Neural progenitor cell (in vitro differentiated cells): Measurements from ENCODE around the gene MCCC2. TPM values are rescaled to one million over a fixed set of nuclear protein-coding genes. Genes with fewer than 3 reads are reported as not detected.

Experiments used
- DNase-seq: peaks from one replicate; pipeline ENCODE4 v3.0.0-alpha.2; 2016; ENCODE audit warnings: low spot score
- H2AFZ ChIP-seq: fragments of 200-600 bp; sonication (generic); replicated peaks from 2 replicates; pipeline ENCODE4 v1.6.1; 2016; ENCODE audit warnings: antibody characterized with exemption
- H3F3A ChIP-seq: fragments of 200-600 bp; sonication (generic); 2 replicates; pipeline ENCODE4 v1.6.1; 2016; ENCODE audit warnings: antibody characterized with exemption, low read depth
- H3K27ac ChIP-seq: fragments of 200-600 bp; sonication (generic); 2 replicates; pipeline ENCODE4 v1.5.1; 2016; ENCODE audit warnings: mild to moderate bottlenecking
- H3K27me3 ChIP-seq: fragments of 200-600 bp; sonication (generic); 2 replicates; pipeline ENCODE4 v1.6.1; 2016; ENCODE audit warnings: mild to moderate bottlenecking, moderate library complexity
- H3K36me3 ChIP-seq: fragments of 200-600 bp; sonication (generic); 2 replicates; pipeline ENCODE4 v1.5.1; 2016
- H3K4me1 ChIP-seq: fragments of 200-600 bp; sonication (generic); 2 replicates; pipeline ENCODE4 v1.6.1; 2016; ENCODE audit warnings: mixed run types
- H3K4me2 ChIP-seq: fragments of 200-600 bp; sonication (generic); 2 replicates; pipeline ENCODE4 v1.6.1; 2016
- H3K4me3 ChIP-seq: fragments of 200-600 bp; sonication (generic); 2 replicates; pipeline ENCODE4 v1.5.1; 2016
- H3K79me2 ChIP-seq: fragments of 200-600 bp; sonication (generic); 2 replicates; pipeline ENCODE4 v1.6.1; 2016; ENCODE audit warnings: low read depth
- H3K9ac ChIP-seq: fragments of 200-600 bp; sonication (generic); 2 replicates; pipeline ENCODE4 v1.6.1; 2016
- H3K9me3 ChIP-seq: fragments of 200-600 bp; sonication (generic); 2 replicates; pipeline ENCODE4 v1.5.1; 2016; ENCODE audit warnings: low read depth
- H4K20me1 ChIP-seq: fragments of 200-600 bp; sonication (generic); 2 replicates; pipeline ENCODE4 v1.6.1; 2016; ENCODE audit warnings: low read depth
- H3K27ac Mint-ChIP-seq: 3 replicates; pipeline ENCODE4 v1.8.0; 2021; ENCODE audit warnings: mixed read lengths
- H3K27me3 Mint-ChIP-seq: 2 replicates; pipeline ENCODE4 v1.8.0; 2022; ENCODE audit warnings: low read depth, mild to moderate bottlenecking, inconsistent platforms, moderate library complexity, mixed read lengths; ENCODE audit not compliant: insufficient read depth
- H3K36me3 Mint-ChIP-seq: 3 replicates; pipeline ENCODE4 v1.8.0; 2021; ENCODE audit warnings: mixed read lengths
- H3K4me1 Mint-ChIP-seq: 3 replicates; pipeline ENCODE4 v1.8.0; 2021; ENCODE audit warnings: mixed read lengths
- H3K4me3 Mint-ChIP-seq: 3 replicates; pipeline ENCODE4 v1.8.0; 2021; ENCODE audit warnings: mild to moderate bottlenecking, moderate library complexity, mixed read lengths
- H3K9me3 Mint-ChIP-seq: 3 replicates; pipeline ENCODE4 v1.8.0; 2020; ENCODE audit warnings: mixed read lengths
- EZH2 ChIP-seq: fragments of 200-600 bp; sonication (generic); IDR thresholded peaks from 2 replicates; pipeline ENCODE4 v1.6.1; 2017; ENCODE audit warnings: antibody characterized with exemption, mild to moderate bottlenecking, moderate library complexity
- EZH2phosphoT487 ChIP-seq: fragments of 200-600 bp; sonication (generic); IDR thresholded peaks from 2 replicates; pipeline ENCODE4 v1.6.1; 2017; ENCODE audit warnings: antibody characterized with exemption
- total RNA-seq: library from RNA; depleted of rRNA; stranded (reverse); fragments of >200 nt; gene quantifications from 2 replicates; pipeline ENCODE4 v1.2.3, GENCODE V29; 2015; ENCODE audit warnings: low replicate concordance
- TF ChIP-seq, protein P1 (sequence below): fragments of 200-600 bp; sonication (generic); IDR thresholded peaks from 2 replicates; pipeline ENCODE4 v1.5.1; 2017; ENCODE audit warnings: antibody characterized with exemption, mild to moderate bottlenecking

The MCCC2 gene
- total RNA-seq, 1 donor from 2014 or later, result 19.8 TPM

DNA sequence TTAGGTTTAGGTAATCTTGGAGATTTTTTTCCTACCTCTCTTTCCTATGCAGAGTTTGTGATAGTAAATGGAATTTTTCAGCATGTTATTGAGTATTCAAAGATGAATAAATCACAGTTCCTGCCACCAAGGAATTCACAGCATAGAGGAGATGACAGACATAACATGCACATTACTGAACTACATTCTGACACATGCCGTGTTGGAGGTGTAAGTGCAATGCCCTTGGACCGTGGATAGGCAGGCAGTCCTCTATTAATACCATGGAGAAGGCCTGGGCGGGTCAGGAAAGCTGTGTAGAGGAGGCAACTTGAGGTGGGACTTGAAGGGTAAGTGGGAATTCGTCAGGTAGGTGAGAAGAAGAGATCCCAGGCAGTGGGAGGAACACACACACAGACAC, 43.9 kb downstream of the MCCC2 start:
- Histone ChIP-seq H3K27ac (no peak overlapping the region), H3K36me3 (no peaks in the 10 kb centered on the region), H2AFZ (no peak overlapping the region), H3K4me1 (peaks cover 10% of the 10 kb centered on the region), H3K27me3 (no peaks in the 10 kb centered on the region), H3K9me3 (no peaks in the 10 kb centered on the region), H3K4me2 (no peak overlapping the region), H3K9ac (no peak overlapping the region), H3K79me2 (no peaks in the 10 kb centered on the region), H3F3A (no peaks in the 10 kb centered on the region), H3K4me3 (no peak overlapping the region), H4K20me1 (no peaks in the 10 kb centered on the region)
- no peak overlapping the region for H3K4me3 Mint-ChIP-seq
- no peaks in the 10 kb centered on the region for H3K9me3 Mint-ChIP-seq
- peaks cover 25% of the 10 kb centered on the region for H3K36me3 Mint-ChIP-seq
- peaks cover 3% of the 10 kb centered on the region for H3K27me3 Mint-ChIP-seq
- no peak for DNase-seq
- peaks cover 10% of the 10 kb centered on the region for H3K4me1 Mint-ChIP-seq
- TF ChIP-seq EZH2, result no peak
- no peak overlapping the region for H3K27ac Mint-ChIP-seq

DNA sequence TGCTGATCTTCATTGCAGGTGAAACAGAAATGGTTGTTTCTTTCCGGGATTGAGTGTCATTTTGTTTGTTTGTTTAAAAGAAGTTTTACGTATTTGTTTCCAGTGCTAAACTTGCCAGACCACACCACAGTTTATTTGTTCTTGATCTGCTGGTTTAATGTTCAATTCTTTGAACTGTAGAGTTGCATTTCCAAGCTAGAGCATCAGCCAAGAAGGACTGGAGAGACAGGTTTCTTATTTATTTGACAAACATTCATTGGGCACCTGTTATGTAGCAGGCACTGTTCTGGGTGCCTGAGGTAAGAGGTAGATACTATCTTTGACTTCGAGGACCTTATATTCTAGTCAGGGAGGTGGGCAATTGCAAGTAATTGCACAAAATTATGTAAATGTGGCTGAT, 45.0 kb downstream of the MCCC2 start:
- Histone ChIP-seq H3K9ac (no peak overlapping the region), H3K4me1 (peaks cover 10% of the 10 kb centered on the region), H3K4me3 (no peak overlapping the region)

DNA sequence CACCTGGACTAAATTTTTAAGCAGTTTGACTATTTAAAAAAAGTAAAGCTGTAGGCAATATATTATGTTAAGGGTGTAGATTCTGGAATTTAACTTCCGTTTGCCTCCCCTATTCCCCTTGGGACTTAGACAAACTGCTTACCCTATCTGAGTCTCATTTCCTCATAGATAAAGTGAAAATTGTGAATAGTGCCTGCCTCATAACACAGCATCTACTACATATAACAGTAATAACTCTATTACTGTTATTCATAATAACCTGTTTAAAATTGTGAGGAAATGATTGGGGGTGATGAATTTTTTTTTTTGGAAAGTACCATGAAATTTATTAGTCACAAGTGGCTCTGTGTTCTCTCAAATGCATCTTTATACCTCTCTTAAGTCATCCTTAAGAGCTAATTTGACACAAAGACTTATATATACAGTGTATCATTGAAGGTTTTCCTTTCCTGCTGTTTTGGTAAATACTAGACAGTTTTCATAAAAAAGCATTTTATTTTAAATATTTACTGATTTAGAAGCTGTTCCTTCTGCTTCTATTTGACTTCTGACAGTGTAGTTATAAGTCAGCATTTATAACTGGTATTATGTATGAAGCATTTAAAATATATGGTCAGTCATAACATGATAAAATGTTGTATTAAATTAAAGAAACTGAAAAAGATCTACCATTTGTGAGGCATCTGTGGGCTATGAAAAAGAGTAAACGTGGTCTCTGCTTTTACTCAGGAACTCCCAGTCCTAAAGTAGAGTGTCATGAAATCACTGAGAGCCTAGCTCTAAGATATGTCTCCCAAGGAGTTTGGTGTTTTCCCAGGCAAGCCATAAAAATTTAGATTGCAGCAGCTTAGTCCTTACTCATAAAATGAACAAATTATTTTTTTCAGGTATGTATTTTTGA, 46.4 kb downstream of the MCCC2 start:
- Histone ChIP-seq H3K4me3 (no peak overlapping the region), H3K79me2 (no peaks in the 10 kb centered on the region), H3K4me1 (peaks cover 10% of the 10 kb centered on the region), H3K4me2 (no peak overlapping the region), H3K27ac (no peak overlapping the region), H3K9ac (no peak overlapping the region), H3K9me3 (no peaks in the 10 kb centered on the region), H3F3A (no peaks in the 10 kb centered on the region), H3K27me3 (no peaks in the 10 kb centered on the region), H4K20me1 (no peaks in the 10 kb centered on the region), H3K36me3 (no peaks in the 10 kb centered on the region), H2AFZ (no peak overlapping the region)
- Mint-ChIP-seq H3K4me3 (no peak overlapping the region), H3K36me3 (peaks cover 31% of the 10 kb centered on the region), H3K27ac (no peak overlapping the region), H3K27me3 (peaks cover 3% of the 10 kb centered on the region), H3K9me3 (peaks cover 2% of the 10 kb centered on the region), H3K4me1 (peaks cover 10% of the 10 kb centered on the region)
- DNase-seq, result no peak
- no peak for TF ChIP-seq EZH2phosphoT487
- TF ChIP-seq EZH2, result no peak
- TF ChIP-seq, protein P1, sequence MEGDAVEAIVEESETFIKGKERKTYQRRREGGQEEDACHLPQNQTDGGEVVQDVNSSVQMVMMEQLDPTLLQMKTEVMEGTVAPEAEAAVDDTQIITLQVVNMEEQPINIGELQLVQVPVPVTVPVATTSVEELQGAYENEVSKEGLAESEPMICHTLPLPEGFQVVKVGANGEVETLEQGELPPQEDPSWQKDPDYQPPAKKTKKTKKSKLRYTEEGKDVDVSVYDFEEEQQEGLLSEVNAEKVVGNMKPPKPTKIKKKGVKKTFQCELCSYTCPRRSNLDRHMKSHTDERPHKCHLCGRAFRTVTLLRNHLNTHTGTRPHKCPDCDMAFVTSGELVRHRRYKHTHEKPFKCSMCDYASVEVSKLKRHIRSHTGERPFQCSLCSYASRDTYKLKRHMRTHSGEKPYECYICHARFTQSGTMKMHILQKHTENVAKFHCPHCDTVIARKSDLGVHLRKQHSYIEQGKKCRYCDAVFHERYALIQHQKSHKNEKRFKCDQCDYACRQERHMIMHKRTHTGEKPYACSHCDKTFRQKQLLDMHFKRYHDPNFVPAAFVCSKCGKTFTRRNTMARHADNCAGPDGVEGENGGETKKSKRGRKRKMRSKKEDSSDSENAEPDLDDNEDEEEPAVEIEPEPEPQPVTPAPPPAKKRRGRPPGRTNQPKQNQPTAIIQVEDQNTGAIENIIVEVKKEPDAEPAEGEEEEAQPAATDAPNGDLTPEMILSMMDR, result no peak

More for the DNA sequence above, 45.0 kb downstream of the MCCC2 start:
- Mint-ChIP-seq H3K27me3 (peaks cover 3% of the 10 kb centered on the region), H3K4me3 (no peak overlapping the region), H3K27ac (no peak overlapping the region), H3K36me3 (peaks cover 23% of the 10 kb centered on the region), H3K9me3 (no peaks in the 10 kb centered on the region), H3K4me1 (peaks cover 10% of the 10 kb centered on the region)
- H2AFZ ChIP-seq, result no peak overlapping the region
- H3K27ac ChIP-seq, result no peak overlapping the region
- TF ChIP-seq EZH2 (no peak), EZH2phosphoT487 (no peak)
- H3K27me3 ChIP-seq, result no peaks in the 10 kb centered on the region
- H3K36me3 ChIP-seq, result no peaks in the 10 kb centered on the region
- no peak overlapping the region for H3K4me2 ChIP-seq
- H3K9me3 ChIP-seq, result no peaks in the 10 kb centered on the region
- no peaks in the 10 kb centered on the region for H3K79me2 ChIP-seq
- no peaks in the 10 kb centered on the region for H4K20me1 ChIP-seq
- no peaks in the 10 kb centered on the region for H3F3A ChIP-seq
- no peak for DNase-seq

DNA sequence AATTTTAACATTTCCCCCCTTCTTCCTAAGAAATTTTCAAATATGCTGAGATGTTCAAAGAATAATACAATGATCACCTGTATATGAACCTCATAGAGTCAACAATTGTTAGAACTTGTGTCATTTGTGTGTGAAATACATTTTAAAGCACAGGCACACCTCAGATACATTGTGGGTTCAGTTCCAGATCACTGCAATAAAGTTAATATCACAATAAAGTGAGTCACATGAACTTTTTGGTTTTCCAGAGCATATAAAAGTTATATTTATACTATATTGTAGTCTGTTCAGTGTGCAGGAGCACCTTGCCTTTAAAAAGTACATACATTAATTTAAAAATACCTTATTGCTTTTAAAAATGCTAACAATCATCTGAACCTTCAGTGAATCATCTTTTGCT, 50.0 kb downstream of the MCCC2 start:
- Histone ChIP-seq H4K20me1 (no peaks in the 10 kb centered on the region), H3K4me2 (no peak overlapping the region), H2AFZ (no peak overlapping the region), H3K27me3 (no peaks in the 10 kb centered on the region), H3K9ac (no peak overlapping the region), H3K36me3 (peaks cover 5% of the 10 kb centered on the region), H3K27ac (no peak overlapping the region), H3K9me3 (no peaks in the 10 kb centered on the region), H3K4me1 (peaks cover 4% of the 10 kb centered on the region), H3K4me3 (no peak overlapping the region), H3F3A (no peaks in the 10 kb centered on the region), H3K79me2 (no peaks in the 10 kb centered on the region)
- H3K27me3 Mint-ChIP-seq, result no peaks in the 10 kb centered on the region
- H3K4me1 Mint-ChIP-seq, result no peaks in the 10 kb centered on the region
- peaks cover 4% of the 10 kb centered on the region for H3K9me3 Mint-ChIP-seq
- TF ChIP-seq, protein P1, result no peak
- no peak for TF ChIP-seq EZH2
- no peak for TF ChIP-seq EZH2phosphoT487
- DNase-seq, result no peak
- no peak overlapping the region for H3K27ac Mint-ChIP-seq
- no peak overlapping the region for H3K4me3 Mint-ChIP-seq
- H3K36me3 Mint-ChIP-seq, result peaks cover 39% of the 10 kb centered on the region
